Memory B cell (primary cell): ENCODE data around the gene MYO18B.

Source experiments
- ATAC-seq: fragments of 150-1000 bp; cut with Tn5 transposase; 2 replicates; pipeline ENCODE4 v1.10.0; 2021; ENCODE audit warnings: low read depth, mild to moderate bottlenecking, moderate library complexity
- DNase-seq, 2 donors: peaks; one replicate each; pipeline ENCODE4 v3.0.0; 2022; ENCODE audit warnings: low spot score in 2 of 2
- H3K27ac Mint-ChIP-seq: one replicate; pipeline ENCODE4 v1.8.0; 2022; ENCODE audit warnings: mild to moderate bottlenecking, moderate library complexity, mixed read lengths
- H3K27me3 Mint-ChIP-seq: one replicate; pipeline ENCODE4 v1.8.0; 2022; ENCODE audit warnings: mixed read lengths
- H3K36me3 Mint-ChIP-seq: one replicate; pipeline ENCODE4 v1.8.0; 2022; ENCODE audit warnings: mild to moderate bottlenecking, mixed read lengths
- H3K4me1 Mint-ChIP-seq: one replicate; pipeline ENCODE4 v1.8.0; 2022; ENCODE audit warnings: mixed read lengths
- H3K4me3 Mint-ChIP-seq: one replicate; pipeline ENCODE4 v1.8.0; 2022; ENCODE audit warnings: mild to moderate bottlenecking, moderate library complexity, mixed read lengths
- H3K9me3 Mint-ChIP-seq: one replicate; pipeline ENCODE4 v1.8.0; 2022; ENCODE audit warnings: mixed read lengths

Gene MYO18B

GRCh38 chr22:25956801-25957200, 214.8 kb downstream of the MYO18B start:
- H3K27ac Mint-ChIP-seq: no peak overlapping the region
- H3K4me3 Mint-ChIP-seq: no peak overlapping the region
- DNase-seq (no peak), ATAC-seq (no peak)
- H3K36me3 Mint-ChIP-seq: no peaks in the 10 kb centered on the region
- H3K4me1 Mint-ChIP-seq: no peaks in the 10 kb centered on the region
- peaks cover 8% of the 10 kb centered on the region for H3K27me3 Mint-ChIP-seq
- no peaks in the 10 kb centered on the region for H3K9me3 Mint-ChIP-seq

GRCh38 chr22:25959818-25960774, 218.1 kb downstream of the MYO18B start:
- ATAC-seq: no peak
- no peak for DNase-seq
- no peak overlapping the region for H3K4me3 Mint-ChIP-seq
- H3K36me3 Mint-ChIP-seq: peaks cover 3% of the 10 kb centered on the region
- peaks cover 3% of the 10 kb centered on the region for H3K9me3 Mint-ChIP-seq
- peaks cover 10% of the 10 kb centered on the region for H3K27me3 Mint-ChIP-seq
- no peaks in the 10 kb centered on the region for H3K4me1 Mint-ChIP-seq
- H3K27ac Mint-ChIP-seq: no peak overlapping the region

DNA sequence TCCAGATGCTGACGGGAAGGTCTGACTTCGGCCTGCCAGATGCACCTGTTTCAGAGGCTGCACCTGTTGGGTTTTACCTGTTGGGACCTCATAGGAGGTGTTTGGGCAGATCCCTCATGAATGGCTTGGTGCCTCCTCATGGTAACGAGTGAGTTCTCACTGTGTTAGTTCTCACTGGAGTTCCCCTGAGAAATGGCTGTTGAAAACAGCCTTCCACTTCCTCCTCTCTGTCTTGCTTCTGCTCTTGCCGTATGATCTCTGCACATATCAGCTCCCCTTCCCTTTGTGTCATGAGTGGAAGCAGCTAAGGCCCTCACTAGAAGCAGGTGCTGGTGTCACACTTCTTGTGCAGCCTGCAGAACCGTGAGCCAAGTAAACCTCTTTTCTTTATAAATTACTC, 219.7 kb downstream of the MYO18B start:
- no peaks in the 10 kb centered on the region for H3K4me1 Mint-ChIP-seq
- H3K27me3 Mint-ChIP-seq: peaks cover 12% of the 10 kb centered on the region
- peaks cover 3% of the 10 kb centered on the region for H3K9me3 Mint-ChIP-seq
- H3K4me3 Mint-ChIP-seq: no peak overlapping the region
- no peak for ATAC-seq
- peaks cover 3% of the 10 kb centered on the region for H3K36me3 Mint-ChIP-seq
- H3K27ac Mint-ChIP-seq: no peak overlapping the region
- no peak for DNase-seq

DNA sequence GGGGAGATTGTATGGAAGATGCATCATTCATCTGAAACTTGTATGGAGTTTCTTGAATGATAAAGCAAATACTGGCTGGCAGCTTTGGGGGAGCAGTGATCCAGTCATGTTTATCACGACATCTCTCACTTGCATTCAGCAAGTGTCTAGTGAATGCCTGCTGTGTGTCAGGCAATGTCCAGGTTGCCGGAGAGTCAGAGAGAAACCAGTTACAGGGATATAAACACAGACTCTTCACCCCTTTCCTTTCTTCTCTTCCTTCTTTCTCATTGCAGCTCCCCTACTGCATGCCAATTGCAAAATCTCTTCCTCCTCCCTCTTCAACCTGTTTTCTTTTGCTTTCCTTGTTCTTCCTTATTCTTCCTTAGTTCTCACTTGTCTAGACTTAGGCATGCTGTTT, 220.7 kb downstream of the MYO18B start:
- Mint-ChIP-seq H3K4me3 (no peak overlapping the region), H3K27ac (no peak overlapping the region), H3K27me3 (peaks cover 12% of the 10 kb centered on the region), H3K9me3 (peaks cover 4% of the 10 kb centered on the region), H3K36me3 (peaks cover 3% of the 10 kb centered on the region), H3K4me1 (no peaks in the 10 kb centered on the region)
- DNase-seq (no peak), ATAC-seq (no peak)

GRCh38 chr22:25964961-25965730, 223.2 kb downstream of the MYO18B start:
- Mint-ChIP-seq H3K4me1 (no peaks in the 10 kb centered on the region), H3K9me3 (peaks cover 4% of the 10 kb centered on the region), H3K27ac (no peak overlapping the region), H3K36me3 (peaks cover 3% of the 10 kb centered on the region), H3K27me3 (peaks cover 12% of the 10 kb centered on the region), H3K4me3 (no peak overlapping the region)
- no peak for DNase-seq
- ATAC-seq: no peak

DNA sequence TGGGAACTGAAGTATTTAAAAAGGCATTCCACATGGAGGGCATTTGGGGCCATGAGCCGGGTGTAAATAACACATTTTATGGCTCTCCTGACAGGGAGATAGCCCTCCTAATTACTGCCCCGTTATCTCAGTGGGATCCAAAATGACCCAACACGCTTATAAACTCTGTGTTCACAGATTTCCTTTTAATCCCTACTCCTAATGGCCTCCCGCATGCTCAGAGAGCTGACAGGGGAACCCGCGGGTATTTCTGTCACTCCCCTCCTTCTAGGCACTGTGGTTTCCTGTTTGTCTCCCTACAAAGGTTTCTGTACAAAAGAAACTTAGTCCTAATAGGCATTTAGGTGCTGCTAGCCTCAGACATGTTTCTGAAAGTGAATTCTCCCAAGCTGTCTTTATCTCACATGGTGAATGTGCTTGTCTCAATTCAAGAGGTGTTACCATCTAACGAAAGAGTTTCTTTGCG, 224.5 kb downstream of the MYO18B start:
- ATAC-seq: no peak
- Mint-ChIP-seq H3K27ac (no peak overlapping the region), H3K4me1 (no peaks in the 10 kb centered on the region), H3K4me3 (no peak overlapping the region), H3K36me3 (peaks cover 3% of the 10 kb centered on the region), H3K27me3 (peaks cover 11% of the 10 kb centered on the region), H3K9me3 (peaks cover 4% of the 10 kb centered on the region)
- DNase-seq: no peak

- Mint-ChIP-seq H3K9me3 (peaks cover 1% of the 10 kb centered on the region), H3K4me3 (no peak overlapping the region)
These were observed 227.3 kb downstream of the MYO18B start for GRCh38 chr22:25969286-25969685.

DNA sequence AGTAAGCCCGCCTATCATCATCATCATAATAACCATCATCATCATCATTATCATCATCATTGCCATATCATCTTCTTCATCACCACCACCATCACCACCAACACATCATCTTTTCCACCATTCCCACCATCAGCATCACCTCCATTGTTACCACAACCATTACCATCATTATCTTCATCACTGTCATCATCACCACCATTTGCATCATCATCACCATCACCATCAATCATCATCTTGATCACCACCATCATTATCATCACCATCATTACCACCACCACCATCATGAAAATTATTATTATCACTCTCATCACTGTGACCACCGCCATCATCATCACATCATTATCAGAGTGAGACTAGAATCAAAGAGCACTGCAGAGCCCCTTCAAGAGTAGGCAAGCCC, 227.9 kb downstream of the MYO18B start:
- peaks cover 13% of the 10 kb centered on the region for H3K27me3 Mint-ChIP-seq
- H3K27ac Mint-ChIP-seq: no peak overlapping the region
- H3K4me1 Mint-ChIP-seq: no peaks in the 10 kb centered on the region
- H3K4me3 Mint-ChIP-seq: no peak overlapping the region
- no peak for ATAC-seq
- DNase-seq: no peak
- no peaks in the 10 kb centered on the region for H3K36me3 Mint-ChIP-seq
- peaks cover 1% of the 10 kb centered on the region for H3K9me3 Mint-ChIP-seq

More at GRCh38 chr22:25969286-25969685, 227.3 kb downstream of the MYO18B start:
- DNase-seq (no peak), ATAC-seq (no peak)
- peaks cover 12% of the 10 kb centered on the region for H3K27me3 Mint-ChIP-seq
- H3K36me3 Mint-ChIP-seq: no peaks in the 10 kb centered on the region
- H3K27ac Mint-ChIP-seq: no peak overlapping the region
- H3K4me1 Mint-ChIP-seq: no peaks in the 10 kb centered on the region

- Mint-ChIP-seq H3K36me3 (no peaks in the 10 kb centered on the region), H3K27me3 (peaks cover 11% of the 10 kb centered on the region), H3K27ac (no peak overlapping the region), H3K4me1 (no peaks in the 10 kb centered on the region), H3K9me3 (peaks cover 1% of the 10 kb centered on the region), H3K4me3 (no peak overlapping the region)
- DNase-seq (no peak), ATAC-seq (no peak)
These were observed 228.5 kb downstream of the MYO18B start for GRCh38 chr22:25970374-25970911.

DNA sequence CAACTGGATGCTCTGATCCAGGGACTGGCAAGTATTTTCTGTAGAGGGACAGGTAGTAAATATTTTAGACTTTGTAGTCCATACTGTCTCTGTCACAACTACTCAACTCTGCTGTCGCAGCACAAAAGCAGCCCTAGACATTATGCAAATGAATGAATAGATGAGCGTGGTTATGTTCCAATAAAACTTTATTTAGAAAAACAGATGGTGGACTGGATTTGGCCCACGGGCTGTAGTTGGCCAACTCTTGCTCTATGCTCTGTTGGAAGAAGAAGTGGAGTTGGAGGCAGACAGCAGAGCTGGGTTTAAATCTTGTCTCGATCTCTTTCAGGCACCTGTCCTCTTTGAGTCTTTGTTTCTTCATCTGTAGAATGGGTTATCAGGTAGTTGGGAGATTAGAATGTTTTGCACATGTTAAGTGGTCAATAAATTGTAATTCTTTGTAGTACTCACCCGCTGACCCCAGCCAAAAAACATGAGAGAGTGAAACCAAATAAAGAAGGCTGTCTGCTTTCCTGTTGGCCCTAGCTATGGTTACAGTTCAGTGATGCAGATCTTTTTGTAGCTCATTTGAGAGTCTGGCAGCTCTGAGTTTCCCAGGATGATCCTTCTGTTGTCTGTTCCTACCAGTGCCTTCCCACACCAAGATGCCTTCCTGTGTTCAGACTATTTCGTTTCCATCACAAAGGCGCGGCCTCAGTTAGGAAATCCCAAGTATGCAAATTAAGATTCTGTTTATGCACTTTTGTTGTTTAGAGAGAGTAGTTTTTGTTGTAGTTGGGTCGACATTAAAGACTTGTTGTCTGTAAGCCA, 229.2 kb downstream of the MYO18B start:
- DNase-seq (no peak), ATAC-seq (no peak)
- Mint-ChIP-seq H3K27me3 (peaks cover 11% of the 10 kb centered on the region), H3K4me3 (no peak overlapping the region), H3K36me3 (no peaks in the 10 kb centered on the region), H3K27ac (no peak overlapping the region), H3K4me1 (no peaks in the 10 kb centered on the region), H3K9me3 (peaks cover 1% of the 10 kb centered on the region)

- no peak for ATAC-seq
- DNase-seq: no peak
- no peak overlapping the region for H3K27ac Mint-ChIP-seq
- H3K9me3 Mint-ChIP-seq: peaks cover 2% of the 10 kb centered on the region
- H3K4me1 Mint-ChIP-seq: no peaks in the 10 kb centered on the region
- no peaks in the 10 kb centered on the region for H3K36me3 Mint-ChIP-seq
- H3K27me3 Mint-ChIP-seq: peaks cover 11% of the 10 kb centered on the region
- H3K4me3 Mint-ChIP-seq: no peak overlapping the region
These were observed 230.4 kb downstream of the MYO18B start for GRCh38 chr22:25972397-25972796.

DNA sequence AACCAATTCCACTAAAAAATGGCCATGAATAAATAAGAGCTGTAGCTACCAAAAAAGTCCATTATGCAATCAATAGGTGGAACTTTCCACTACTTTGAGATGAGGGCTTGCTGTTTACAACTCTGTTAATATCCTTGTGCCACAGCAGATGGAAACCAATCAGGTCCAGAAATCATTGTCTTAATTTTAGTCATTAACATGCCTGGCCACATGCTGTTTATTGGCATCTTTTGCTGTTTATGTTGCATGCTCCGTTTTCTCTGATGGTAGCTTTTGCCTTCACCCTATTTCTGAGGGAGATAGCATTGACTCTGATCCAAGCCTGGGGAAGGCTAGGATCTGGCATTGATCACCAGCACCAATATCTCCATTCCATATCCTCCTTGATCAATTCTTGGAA, 234.4 kb downstream of the MYO18B start:
- Mint-ChIP-seq H3K27ac (no peak overlapping the region), H3K9me3 (peaks cover 2% of the 10 kb centered on the region), H3K27me3 (peaks cover 13% of the 10 kb centered on the region), H3K4me3 (no peak overlapping the region), H3K4me1 (no peaks in the 10 kb centered on the region), H3K36me3 (no peaks in the 10 kb centered on the region)
- ATAC-seq (no peak), DNase-seq (no peak)

GRCh38 chr22:25979968-25980367, 238.0 kb downstream of the MYO18B start:
- DNase-seq (no peak), ATAC-seq (no peak)
- H3K4me1 Mint-ChIP-seq: no peaks in the 10 kb centered on the region
- no peaks in the 10 kb centered on the region for H3K36me3 Mint-ChIP-seq
- H3K4me3 Mint-ChIP-seq: no peak overlapping the region
- no peak overlapping the region for H3K27ac Mint-ChIP-seq
- peaks cover 4% of the 10 kb centered on the region for H3K27me3 Mint-ChIP-seq
- peaks cover 2% of the 10 kb centered on the region for H3K9me3 Mint-ChIP-seq
